GM12878 (cell line): ENCODE data around the gene MTNR1A. TPM values are rescaled to one million over a fixed set of nuclear protein-coding genes. Genes with fewer than 3 reads are reported as not detected.

Experiments
- ATAC-seq: fragments of 200-7000 bp; cut with Tn5 transposase; 3 replicates; pipeline ENCODE4 v1.9.1; 2020; ENCODE audit warnings: mild to moderate bottlenecking, moderate library complexity
- Bru-seq: library from RNA; stranded (reverse); fragments of 400-500 nt; gene quantifications from one replicate; lab custom pipeline; 2021; lab: Mats Ljungman, UMichigan
- BruChase-seq, 2 experiments: library from RNA; stranded (reverse); fragments of 400-500 nt; gene quantifications; one replicate each; lab custom pipeline; 2021; lab: Mats Ljungman, UMichigan
- BruUV-seq: library from RNA; stranded (reverse); fragments of 400-500 nt; replicated peaks from 2 replicates; lab custom pipeline; 2021; lab: Mats Ljungman, UMichigan
- CTCF ChIA-PET: fragments of 300-600 bp; sonication (Branson Sonifier 250); formaldehyde crosslinking; extraction: SDS; loops from one replicate; lab custom pipeline; 2021; ENCODE audit warnings: inconsistent platforms; lab: Yijun Ruan, JAX
- POLR2A ChIA-PET: fragments of 350-600 bp; formaldehyde crosslinking; extraction: SDS; loops from one replicate; lab custom pipeline; 2021; ENCODE audit warnings: inconsistent platforms; lab: Charles Lee
- RAD21 ChIA-PET: fragments of 300-600 bp; sonication (Branson Sonifier 250); formaldehyde crosslinking; loops from one replicate; lab custom pipeline; 2023; ENCODE audit warnings: antibody characterized with exemption; ENCODE audit not compliant: unreplicated experiment; lab: Charles Lee
- SMC1A ChIA-PET: fragments of 300-600 bp; sonication (Branson Sonifier 250); formaldehyde crosslinking; loops from one replicate; lab custom pipeline; 2023; ENCODE audit not compliant: unreplicated experiment, uncharacterized antibody; lab: Charles Lee
- DNase-seq: peaks from one replicate; pipeline ENCODE4 v3.0.0-alpha.2; 2011; ENCODE audit warnings: low read depth, low spot score
- FAIRE-seq: peaks from 3 replicates; lab custom pipeline; 2011; peaks lifted over from hg19 to GRCh38; lab: Jason Lieb, UNC
- H2AFZ ChIP-seq: 2 replicates; pipeline ENCODE4 v1.6.0; 2011; ENCODE audit warnings: low read depth, low read length, control low read depth; ENCODE audit not compliant: control insufficient read depth
- H3K27ac ChIP-seq: 2 replicates; pipeline ENCODE4 v1.5.1; 2011; ENCODE audit warnings: control low read depth; ENCODE audit not compliant: control insufficient read depth, insufficient read depth
- H3K27me3 ChIP-seq, 2 experiments: replicated peaks in 1 of 2; 2 replicates each; pipeline versions ENCODE4 v1.6.0 to v1.6.1; 2011; ENCODE audit warnings: low read length in 1 of 2; ENCODE audit not compliant: control insufficient read depth in 2 of 2, insufficient read depth in 2 of 2
- H3K36me3 ChIP-seq, 2 experiments: 2 replicates each; pipeline ENCODE4 v1.5.1; 2011; ENCODE audit warnings: low read length in 1 of 2; ENCODE audit not compliant: control insufficient read depth in 2 of 2, insufficient read depth in 2 of 2
- H3K4me1 ChIP-seq: 2 replicates; pipeline ENCODE4 v1.6.1; 2011; ENCODE audit warnings: mild to moderate bottlenecking, low read length, moderate library complexity, mixed read lengths; ENCODE audit not compliant: control insufficient read depth, insufficient read depth
- H3K4me2 ChIP-seq: 2 replicates; pipeline ENCODE4 v1.6.0; 2011; ENCODE audit warnings: control low read depth; ENCODE audit not compliant: control insufficient read depth, insufficient read depth
- H3K4me3 ChIP-seq: fragments of 200-600 bp; sonication (generic); 2 replicates; pipeline ENCODE4 v1.5.1; 2016
- H3K79me2 ChIP-seq: 2 replicates; pipeline ENCODE4 v1.6.0; 2011; ENCODE audit warnings: low read length; ENCODE audit not compliant: control insufficient read depth, insufficient read depth
- H3K9ac ChIP-seq: 2 replicates; pipeline ENCODE4 v1.8.0; 2011; ENCODE audit warnings: low read length, control low read depth, mixed read lengths; ENCODE audit not compliant: control insufficient read depth, insufficient read depth
- H3K9me3 ChIP-seq: replicated peaks from 3 replicates; pipeline ENCODE4 v1.5.1; 2011; ENCODE audit warnings: mild to moderate bottlenecking, low read length; ENCODE audit not compliant: control insufficient read depth, insufficient read depth
- H4K20me1 ChIP-seq: 2 replicates; pipeline ENCODE4 v1.6.0; 2011; ENCODE audit not compliant: control insufficient read depth, insufficient read depth
- BHLHE40 ChIP-seq, 2 experiments: fragments of 450-650 bp in 1 of 2; IDR thresholded peaks; 2 replicates each; pipeline ENCODE4 v1.6.1; 2011 to 2017; ENCODE audit warnings: low read depth in 2 of 2, borderline replicate concordance in 1 of 2, improper control_type of control experiment in 1 of 2, low read length in 1 of 2, mild to moderate bottlenecking in 1 of 2
- BRCA1 ChIP-seq: IDR thresholded peaks from 2 replicates; pipeline ENCODE4 v1.6.1; 2011; ENCODE audit warnings: low read depth, low read length, improper control_type of control experiment
- CREB1 ChIP-seq: IDR thresholded peaks from 2 replicates; pipeline ENCODE4 v1.6.1; 2012; ENCODE audit warnings: low read depth, mild to moderate bottlenecking, inconsistent platforms
- EZH2 ChIP-seq: IDR thresholded peaks from 2 replicates; pipeline ENCODE4 v1.6.1; 2012; ENCODE audit warnings: low read depth, mild to moderate bottlenecking, control low read depth, inconsistent platforms, low read length, borderline replicate concordance; ENCODE audit not compliant: control insufficient read depth
- MTA2 ChIP-seq: fragments of 450-650 bp; IDR thresholded peaks from 2 replicates; pipeline ENCODE4 v1.6.1; 2016; ENCODE audit warnings: low read depth, mild to moderate bottlenecking, moderate library complexity
- MTA3 ChIP-seq: IDR thresholded peaks from 2 replicates; pipeline ENCODE4 v1.6.1; 2012; ENCODE audit warnings: low read length, inconsistent platforms, borderline replicate concordance
- RAD21 ChIP-seq: IDR thresholded peaks from 2 replicates; pipeline ENCODE4 v1.6.1; 2011; ENCODE audit warnings: mild to moderate bottlenecking, low read depth, low read length, moderate library complexity; ENCODE audit not compliant: insufficient read depth
- SIN3A ChIP-seq: IDR thresholded peaks from 2 replicates; pipeline ENCODE4 v1.6.1; 2012; ENCODE audit warnings: low read depth, low read length, improper control_type of control experiment
- ZNF207 ChIP-seq: fragments of 450-650 bp; IDR thresholded peaks from 2 replicates; pipeline ENCODE4 v1.6.1; 2014; ENCODE audit warnings: antibody characterized with exemption, mild to moderate bottlenecking, borderline replicate concordance
- ZNF24 ChIP-seq: fragments of 450-650 bp; IDR thresholded peaks from 2 replicates; pipeline ENCODE4 v1.6.1; 2017; ENCODE audit warnings: antibody characterized with exemption, mild to moderate bottlenecking
- ZNF622 ChIP-seq: fragments of 450-650 bp; IDR thresholded peaks from 2 replicates; pipeline ENCODE4 v1.6.1; 2017; ENCODE audit warnings: mild to moderate bottlenecking, inconsistent platforms
- ZZZ3 ChIP-seq: IDR thresholded peaks from 2 replicates; pipeline ENCODE4 v1.6.1; 2011; ENCODE audit warnings: low read depth; ENCODE audit not compliant: control insufficient read depth, insufficient read length
- whole genome bisulfite sequencing: methylation state at CpG from one replicate; pipeline ENCODE4 v1.1.6; 2016; ENCODE audit warnings: low lambda C conversion rate; ENCODE audit not compliant: insufficient replicate concordance, insufficient coverage; ENCODE audit errors: missing lambda C conversion rate; 5-methylcytosine and 5-hydroxymethylcytosine counted together
- in situ Hi-C: fragments of 300-500 bp; cut with MboI; formaldehyde crosslinking; loops from 9 replicates; pipeline ENCODE4 v1.14.3; 2018; ENCODE audit warnings: mixed read lengths
- intact Hi-C: fragments of 100-400 bp; cut with micrococcal nuclease; formaldehyde crosslinking; loops from one replicate; pipeline ENCODE4 v1.14.2; 2022; ENCODE audit not compliant: unreplicated experiment
- long read RNA-seq, 2 experiments: library from polyadenylated mRNA; unstranded; transcript quantifications; one replicate each; pipeline ENCODE4 v2.0.0, GENCODE V29; 2019 to 2020
- polyA minus RNA-seq, 3 experiments: library from RNA; depleted of rRNA, polyadenylated mRNA; stranded (reverse); fragments of >200 nt; gene quantifications; 2 replicates each; pipeline ENCODE4 v1.2.3, GENCODE V29; 2011
- polyA plus RNA-seq, 11 experiments: library from polyadenylated mRNA; depleted of rRNA in 4 of 11; unstranded in 6 of 11; stranded (reverse) in 5 of 11; fragments of >200 nt; fragmentation: Nextera tagmentation in 4 of 11; fragmentation: Illumina TruSeq in 1 of 11; extraction: Ambion mirVana in 4 of 11; extraction: Trizol in 1 of 11; gene quantifications; 1 replicate in 1 of 11; 2 replicates in 10 of 11; pipeline versions ENCODE4 v1.2.1 to v1.2.3, GENCODE V29; 2011 to 2016; ENCODE audit warnings: inconsistent platforms in 2 of 11, missing spikeins in 2 of 11, low read depth in 1 of 11
- total RNA-seq, 4 experiments: library from RNA; depleted of rRNA in 3 of 4; stranded (reverse); fragments of >200 nt in 3 of 4; fragmentation: Illumina TruSeq in 1 of 4; extraction: Trizol in 1 of 4; gene quantifications; 2 replicates each; pipeline versions ENCODE4 v1.2.1 to v1.2.3, GENCODE V29; 2013 to 2021
- TF ChIP-seq, protein P1 (sequence below): fragments of 450-650 bp; formaldehyde crosslinking; IDR thresholded peaks from 2 replicates; pipeline ENCODE4 v1.4.0; 2020; ENCODE audit warnings: mild to moderate bottlenecking, moderate library complexity
- TF ChIP-seq, protein P2 (sequence below): fragments of 450-650 bp; IDR thresholded peaks from 2 replicates; pipeline ENCODE4 v1.6.1; 2014; ENCODE audit warnings: mild to moderate bottlenecking
- TF ChIP-seq, protein P3 (sequence below): IDR thresholded peaks from 2 replicates; pipeline ENCODE4 v1.6.1; 2011; ENCODE audit warnings: low read depth, mild to moderate bottlenecking, low read length, moderate library complexity, borderline replicate concordance; ENCODE audit errors: extremely low read depth

Gene MTNR1A
- total RNA-seq (2013; cell fraction: nucleolus; rRNA removed) = not detected in 2 replicates
- total RNA-seq (2014; rRNA removed) (not detected in 2 replicates), total RNA-seq (2014; rRNA removed; fragmentation: Illumina TruSeq; extraction: Trizol) (not detected in 2 replicates), total RNA-seq (2021) (not detected in 2 replicates), polyA plus RNA-seq (2011; rRNA removed) (0.14 TPM in 1 of 2 replicates, not detected in the other), polyA plus RNA-seq (2014; fragmentation: Illumina TruSeq; extraction: Trizol) (not detected in 2 replicates), polyA plus RNA-seq (2014; fragmentation: Nextera tagmentation; extraction: Ambion mirVana) (not detected), polyA plus RNA-seq (2014; rRNA removed) (not detected in 2 replicates), polyA plus RNA-seq (2016; fragmentation: Nextera tagmentation; extraction: Ambion mirVana) (not detected), polyA minus RNA-seq (2011; rRNA and poly(A)+ RNA removed) (0.29 and 0.36 TPM in 2 replicates), Bru-seq, nascent RNA (not detected), BruChase-seq, experiment 1, labeled RNA remaining after a 6-hour chase (percentile 14 among the genes with signal in this experiment), BruChase-seq, experiment 2, labeled RNA remaining after a 2-hour chase (not detected)
- polyA plus RNA-seq (2011; ENCODE audit: low read depth) = not detected
- polyA plus RNA-seq (2011; cell fraction: cytosol; rRNA removed) = 0.08 TPM in 1 of 2 replicates, not detected in the other
- not detected in 2 replicates for polyA plus RNA-seq (2011; cell fraction: nucleus; rRNA removed)
- not detected in 2 replicates for polyA plus RNA-seq (2012)
- polyA minus RNA-seq (2011; cell fraction: cytosol; rRNA and poly(A)+ RNA removed) = not detected in 2 replicates
- not detected in 2 replicates for polyA minus RNA-seq (2011; cell fraction: nucleus; rRNA and poly(A)+ RNA removed)
- long read RNA-seq, experiment 1 = 0 reads
- long read RNA-seq, experiment 2 = 0 reads

DNA sequence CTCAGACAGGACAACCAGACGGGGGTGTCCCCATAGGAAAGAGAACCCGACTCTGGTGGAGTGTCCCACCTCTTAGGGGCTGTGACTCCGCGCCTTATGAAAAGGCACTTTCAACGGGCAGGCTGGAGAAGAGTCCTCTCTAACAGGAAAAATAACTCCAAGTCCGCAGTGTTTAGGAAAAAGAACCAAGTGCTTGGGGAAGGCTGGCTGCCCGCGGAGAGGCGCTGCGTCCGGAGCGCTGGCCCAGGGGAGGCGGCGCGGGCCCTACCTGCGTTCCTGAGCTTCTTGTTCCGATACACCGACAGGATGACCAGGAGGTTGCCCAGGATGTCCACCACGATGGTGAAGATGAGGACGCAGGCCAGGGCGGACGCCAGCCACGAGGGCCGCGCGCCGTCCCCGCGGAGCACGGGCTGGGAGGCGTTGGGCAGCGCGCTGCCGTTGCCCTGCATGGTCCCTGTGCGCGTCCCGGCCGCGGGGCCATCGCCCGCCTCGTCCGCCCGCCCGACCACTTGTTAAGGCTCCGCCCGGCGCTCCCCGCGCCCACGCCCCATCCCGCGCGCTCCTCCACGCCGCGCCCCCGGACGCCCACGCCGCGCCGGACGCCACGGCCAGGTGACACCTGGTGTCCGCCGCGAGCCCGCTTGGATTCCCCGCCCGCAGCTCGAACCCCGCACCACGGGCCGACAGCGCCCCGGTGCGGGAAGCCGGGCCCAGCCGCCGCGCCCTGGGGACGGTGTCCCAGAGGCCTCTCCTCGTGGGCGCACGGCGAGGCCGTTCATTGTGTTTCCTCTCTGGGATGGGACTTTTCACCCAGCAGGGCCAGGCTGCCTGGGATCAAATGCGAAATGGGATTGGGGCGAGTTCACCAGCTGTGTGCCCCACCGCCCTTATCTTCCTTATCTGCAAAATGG, at the start of gene MTNR1A:
Gene MTNR1A, minus strand, starts transcription at position 654 of the 914 bp plus-strand sequence. Its CDS starts 202 bp downstream, at position 452.
- SMC1A ChIA-PET = no interaction called here
- Histone ChIP-seq H3K79me2 (no peaks in the 10 kb centered on the region), H2AFZ (no peak within 1 kb of the TSS)
- TF ChIP-seq ZNF24 = no peak
- no peak for TF ChIP-seq ZNF207
- TF ChIP-seq MTA2 = no peak
- TF ChIP-seq, protein P1, sequence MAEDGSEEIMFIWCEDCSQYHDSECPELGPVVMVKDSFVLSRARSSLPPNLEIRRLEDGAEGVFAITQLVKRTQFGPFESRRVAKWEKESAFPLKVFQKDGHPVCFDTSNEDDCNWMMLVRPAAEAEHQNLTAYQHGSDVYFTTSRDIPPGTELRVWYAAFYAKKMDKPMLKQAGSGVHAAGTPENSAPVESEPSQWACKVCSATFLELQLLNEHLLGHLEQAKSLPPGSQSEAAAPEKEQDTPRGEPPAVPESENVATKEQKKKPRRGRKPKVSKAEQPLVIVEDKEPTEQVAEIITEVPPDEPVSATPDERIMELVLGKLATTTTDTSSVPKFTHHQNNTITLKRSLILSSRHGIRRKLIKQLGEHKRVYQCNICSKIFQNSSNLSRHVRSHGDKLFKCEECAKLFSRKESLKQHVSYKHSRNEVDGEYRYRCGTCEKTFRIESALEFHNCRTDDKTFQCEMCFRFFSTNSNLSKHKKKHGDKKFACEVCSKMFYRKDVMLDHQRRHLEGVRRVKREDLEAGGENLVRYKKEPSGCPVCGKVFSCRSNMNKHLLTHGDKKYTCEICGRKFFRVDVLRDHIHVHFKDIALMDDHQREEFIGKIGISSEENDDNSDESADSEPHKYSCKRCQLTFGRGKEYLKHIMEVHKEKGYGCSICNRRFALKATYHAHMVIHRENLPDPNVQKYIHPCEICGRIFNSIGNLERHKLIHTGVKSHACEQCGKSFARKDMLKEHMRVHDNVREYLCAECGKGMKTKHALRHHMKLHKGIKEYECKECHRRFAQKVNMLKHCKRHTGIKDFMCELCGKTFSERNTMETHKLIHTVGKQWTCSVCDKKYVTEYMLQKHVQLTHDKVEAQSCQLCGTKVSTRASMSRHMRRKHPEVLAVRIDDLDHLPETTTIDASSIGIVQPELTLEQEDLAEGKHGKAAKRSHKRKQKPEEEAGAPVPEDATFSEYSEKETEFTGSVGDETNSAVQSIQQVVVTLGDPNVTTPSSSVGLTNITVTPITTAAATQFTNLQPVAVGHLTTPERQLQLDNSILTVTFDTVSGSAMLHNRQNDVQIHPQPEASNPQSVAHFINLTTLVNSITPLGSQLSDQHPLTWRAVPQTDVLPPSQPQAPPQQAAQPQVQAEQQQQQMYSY (CRISPR knock-in tag) = no peak
- no peak for TF ChIP-seq ZZZ3
- no peak for TF ChIP-seq MTA3
- TF ChIP-seq RAD21 = no peak
- no peak for TF ChIP-seq CREB1
- TF ChIP-seq ZNF622 = no peak
- TF ChIP-seq, protein P2, sequence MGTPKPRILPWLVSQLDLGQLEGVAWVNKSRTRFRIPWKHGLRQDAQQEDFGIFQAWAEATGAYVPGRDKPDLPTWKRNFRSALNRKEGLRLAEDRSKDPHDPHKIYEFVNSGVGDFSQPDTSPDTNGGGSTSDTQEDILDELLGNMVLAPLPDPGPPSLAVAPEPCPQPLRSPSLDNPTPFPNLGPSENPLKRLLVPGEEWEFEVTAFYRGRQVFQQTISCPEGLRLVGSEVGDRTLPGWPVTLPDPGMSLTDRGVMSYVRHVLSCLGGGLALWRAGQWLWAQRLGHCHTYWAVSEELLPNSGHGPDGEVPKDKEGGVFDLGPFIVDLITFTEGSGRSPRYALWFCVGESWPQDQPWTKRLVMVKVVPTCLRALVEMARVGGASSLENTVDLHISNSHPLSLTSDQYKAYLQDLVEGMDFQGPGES = no peak
- TF ChIP-seq BRCA1 = no peak
- no peak for TF ChIP-seq SIN3A
- TF ChIP-seq, protein P3, sequence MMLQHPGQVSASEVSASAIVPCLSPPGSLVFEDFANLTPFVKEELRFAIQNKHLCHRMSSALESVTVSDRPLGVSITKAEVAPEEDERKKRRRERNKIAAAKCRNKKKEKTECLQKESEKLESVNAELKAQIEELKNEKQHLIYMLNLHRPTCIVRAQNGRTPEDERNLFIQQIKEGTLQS = no peak
- no peak for TF ChIP-seq EZH2
- no peak for TF ChIP-seq BHLHE40 (IDR thresholded peaks at IDR 0.05; ENCODE audit: borderline replicate concordance in 1 of 2, low read depth in 2 of 2, low read length in 1 of 2)

More for the DNA sequence above, at the start of gene MTNR1A:
- H3K9me3 ChIP-seq = no peaks in the 10 kb centered on the region; the same call in 2 of the 3 replicates
- H3K36me3 ChIP-seq = no peaks in the 10 kb centered on the region
- H3K27me3 ChIP-seq = no peaks in the 10 kb centered on the region
- RAD21 ChIA-PET = no interaction called here
- CTCF ChIA-PET = no interaction called here
- POLR2A ChIA-PET = no interaction called here
- H3K4me3 ChIP-seq = no peak within 1 kb of the TSS
- DNase-seq (no peak), FAIRE-seq (no peak), ATAC-seq (no peak)
- 83% methylated on average over 72 of the region's 91 CpGs for whole genome bisulfite sequencing
- H3K9ac ChIP-seq = no peak within 1 kb of the TSS
- H3K4me2 ChIP-seq = no peak within 1 kb of the TSS
- no TSS peak for BruUV-seq
- H3K27ac ChIP-seq = no peak within 1 kb of the TSS
- H4K20me1 ChIP-seq = no peaks in the 10 kb centered on the region
- intact Hi-C loops (no loop called here), in situ Hi-C loops (no loop called here)
- H3K4me1 ChIP-seq = no peaks in the 10 kb centered on the region
